ENCODE measurements around the gene CCDC167. TPM values are rescaled to one million over a fixed set of nuclear protein-coding genes. Genes with fewer than 3 reads are reported as not detected.

CCDC167 gene
- total RNA-seq, 1 donor from 2014 or later, result 38.3 TPM

DNA sequence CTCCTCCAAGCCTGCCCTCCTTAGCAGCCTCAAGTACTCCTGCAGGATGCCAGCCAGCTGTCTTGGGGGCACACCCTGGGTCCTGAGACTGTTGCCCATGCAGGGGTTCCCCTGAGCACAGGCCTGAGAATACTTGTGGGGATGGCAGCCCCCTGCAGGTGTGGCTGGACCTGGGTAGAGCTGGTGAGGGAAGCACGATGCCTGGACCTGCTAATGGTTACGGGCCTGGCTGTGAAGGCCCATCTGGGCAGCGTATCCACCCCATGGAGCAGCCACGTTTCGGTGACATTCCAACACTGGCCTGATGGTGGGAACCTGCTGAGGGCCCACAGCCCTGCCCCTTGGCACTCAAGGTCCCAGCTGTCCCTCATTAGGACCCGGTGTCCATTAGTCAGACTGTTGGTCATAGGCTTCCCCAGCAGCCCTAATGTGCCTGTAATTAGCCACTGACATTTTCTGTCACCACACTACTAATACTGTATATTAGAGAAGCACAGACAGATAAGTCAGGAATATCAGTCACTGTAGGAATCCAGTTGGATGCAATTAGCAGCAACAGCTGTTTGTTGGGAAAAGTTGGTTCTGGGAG lies 20.3 kb downstream of the CCDC167 start:
- no peak for DNase-seq (ENCODE audit: extremely low spot score, unreplicated experiment)
- Mint-ChIP-seq H3K27ac (no peak overlapping the region), H3K4me1 (ENCODE audit: unreplicated experiment) (peaks cover 21% of the 10 kb centered on the region), H3K4me3 (no peak overlapping the region), H3K27me3 (no peaks in the 10 kb centered on the region), H3K9me3 (no peaks in the 10 kb centered on the region), H3K36me3 (peaks cover 13% of the 10 kb centered on the region)
- TF ChIP-seq, protein P1, sequence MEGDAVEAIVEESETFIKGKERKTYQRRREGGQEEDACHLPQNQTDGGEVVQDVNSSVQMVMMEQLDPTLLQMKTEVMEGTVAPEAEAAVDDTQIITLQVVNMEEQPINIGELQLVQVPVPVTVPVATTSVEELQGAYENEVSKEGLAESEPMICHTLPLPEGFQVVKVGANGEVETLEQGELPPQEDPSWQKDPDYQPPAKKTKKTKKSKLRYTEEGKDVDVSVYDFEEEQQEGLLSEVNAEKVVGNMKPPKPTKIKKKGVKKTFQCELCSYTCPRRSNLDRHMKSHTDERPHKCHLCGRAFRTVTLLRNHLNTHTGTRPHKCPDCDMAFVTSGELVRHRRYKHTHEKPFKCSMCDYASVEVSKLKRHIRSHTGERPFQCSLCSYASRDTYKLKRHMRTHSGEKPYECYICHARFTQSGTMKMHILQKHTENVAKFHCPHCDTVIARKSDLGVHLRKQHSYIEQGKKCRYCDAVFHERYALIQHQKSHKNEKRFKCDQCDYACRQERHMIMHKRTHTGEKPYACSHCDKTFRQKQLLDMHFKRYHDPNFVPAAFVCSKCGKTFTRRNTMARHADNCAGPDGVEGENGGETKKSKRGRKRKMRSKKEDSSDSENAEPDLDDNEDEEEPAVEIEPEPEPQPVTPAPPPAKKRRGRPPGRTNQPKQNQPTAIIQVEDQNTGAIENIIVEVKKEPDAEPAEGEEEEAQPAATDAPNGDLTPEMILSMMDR (conservative IDR thresholded peaks at IDR 0.05), result no peak

DNA sequence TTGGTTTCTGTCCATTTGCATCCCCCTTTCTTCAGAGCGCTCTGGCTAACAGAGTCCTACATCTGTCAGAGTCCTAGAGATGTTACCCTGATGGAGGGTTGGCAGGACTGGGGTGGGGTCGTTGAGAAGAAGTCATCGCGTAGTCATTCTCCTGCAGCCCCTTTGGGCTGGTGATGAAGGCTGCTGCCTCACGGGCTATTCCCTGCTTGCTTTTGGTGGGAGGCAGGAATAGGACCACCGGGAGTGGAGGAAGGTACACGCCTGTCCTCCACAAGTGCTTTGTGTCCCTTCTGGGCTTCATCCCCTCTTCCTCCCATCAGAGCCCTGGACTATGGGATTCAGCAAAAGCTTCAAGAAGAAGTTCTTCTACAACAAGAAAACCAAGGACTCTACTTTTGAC lies 20.9 kb downstream of the CCDC167 start:
- TF ChIP-seq, protein P1 (conservative IDR thresholded peaks at IDR 0.05), result no peak
- Mint-ChIP-seq H3K36me3 (peaks cover 17% of the 10 kb centered on the region), H3K4me3 (no peak overlapping the region), H3K27ac (no peak overlapping the region), H3K9me3 (no peaks in the 10 kb centered on the region), H3K27me3 (no peaks in the 10 kb centered on the region), H3K4me1 (ENCODE audit: unreplicated experiment) (peaks cover 21% of the 10 kb centered on the region)
- no peak for DNase-seq (ENCODE audit: extremely low spot score, unreplicated experiment)

DNA sequence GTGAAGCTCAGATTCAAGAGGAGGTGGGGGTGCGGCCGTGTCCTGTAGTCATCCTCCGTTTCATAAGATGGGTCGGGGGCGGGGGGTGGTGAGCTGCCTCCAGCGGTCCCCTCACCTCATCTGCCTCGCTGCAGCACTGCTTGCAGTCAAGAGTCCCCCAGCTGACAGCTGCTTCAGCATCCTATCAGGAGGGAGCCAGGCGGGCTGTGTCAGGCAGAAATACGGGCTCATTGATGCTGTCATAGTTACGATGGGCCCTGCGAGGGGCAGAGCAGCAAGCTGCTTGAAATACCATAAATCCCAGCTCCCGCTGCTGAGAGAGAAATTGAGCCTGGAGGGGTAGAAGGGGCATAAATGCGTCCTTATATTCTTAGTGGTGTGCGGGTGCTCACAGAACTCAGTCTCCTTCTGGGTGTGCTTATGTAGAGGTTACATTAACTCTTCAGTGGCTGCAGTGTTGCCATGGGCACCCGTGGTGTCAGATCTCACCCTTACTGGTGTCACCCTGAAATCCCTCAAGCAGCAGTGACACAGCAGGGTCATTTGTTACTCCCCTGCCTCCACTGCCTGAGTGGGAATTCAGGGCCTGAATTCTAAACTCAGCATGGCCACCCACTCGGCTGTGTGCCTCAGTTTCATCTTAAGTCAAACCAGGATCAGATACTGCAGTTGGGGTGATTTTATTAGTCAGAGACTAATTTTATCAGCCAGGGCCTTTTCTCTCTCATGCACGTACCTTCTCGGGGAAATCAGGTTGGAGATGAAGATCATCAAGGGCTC lies 21.8 kb downstream of the CCDC167 start:
- H3K9me3 Mint-ChIP-seq, result no peaks in the 10 kb centered on the region
- no peak overlapping the region for H3K27ac Mint-ChIP-seq
- H3K36me3 Mint-ChIP-seq, result peaks cover 20% of the 10 kb centered on the region
- DNase-seq (ENCODE audit: extremely low spot score, unreplicated experiment), result no peak
- TF ChIP-seq, protein P1 (conservative IDR thresholded peaks at IDR 0.05), result no peak
- H3K4me3 Mint-ChIP-seq, result no peak overlapping the region
- H3K27me3 Mint-ChIP-seq, result no peaks in the 10 kb centered on the region
- H3K4me1 Mint-ChIP-seq (ENCODE audit: unreplicated experiment), result peaks cover 20% of the 10 kb centered on the region

DNA sequence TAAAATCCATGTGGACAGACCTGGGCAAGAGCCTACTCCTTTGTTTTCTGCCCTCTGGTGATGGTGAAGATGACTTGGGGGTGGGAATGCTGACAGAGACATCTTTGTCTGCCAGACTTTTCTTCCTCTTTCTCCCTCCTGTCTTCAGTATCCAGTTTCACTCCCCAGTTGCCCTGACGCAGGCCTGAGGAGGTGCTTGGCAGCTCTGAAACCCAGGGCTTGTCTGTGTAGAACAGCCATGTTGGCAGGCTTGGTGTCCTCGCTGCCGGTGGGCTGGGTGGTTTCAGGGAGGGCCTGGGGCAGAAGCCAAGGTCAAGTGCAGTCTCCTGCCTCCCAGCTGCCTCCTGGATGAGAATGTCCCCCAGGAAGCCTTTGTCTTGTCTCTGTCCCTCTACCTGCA lies 22.5 kb downstream of the CCDC167 start:
- no peak overlapping the region for H3K27ac Mint-ChIP-seq
- DNase-seq (ENCODE audit: extremely low spot score, unreplicated experiment), result no peak
- peaks cover 17% of the 10 kb centered on the region for H3K36me3 Mint-ChIP-seq
- H3K9me3 Mint-ChIP-seq, result no peaks in the 10 kb centered on the region
- no peak overlapping the region for H3K4me3 Mint-ChIP-seq
- H3K4me1 Mint-ChIP-seq (ENCODE audit: unreplicated experiment), result peaks cover 14% of the 10 kb centered on the region
- TF ChIP-seq, protein P1 (conservative IDR thresholded peaks at IDR 0.05), result no peak
- no peaks in the 10 kb centered on the region for H3K27me3 Mint-ChIP-seq

DNA sequence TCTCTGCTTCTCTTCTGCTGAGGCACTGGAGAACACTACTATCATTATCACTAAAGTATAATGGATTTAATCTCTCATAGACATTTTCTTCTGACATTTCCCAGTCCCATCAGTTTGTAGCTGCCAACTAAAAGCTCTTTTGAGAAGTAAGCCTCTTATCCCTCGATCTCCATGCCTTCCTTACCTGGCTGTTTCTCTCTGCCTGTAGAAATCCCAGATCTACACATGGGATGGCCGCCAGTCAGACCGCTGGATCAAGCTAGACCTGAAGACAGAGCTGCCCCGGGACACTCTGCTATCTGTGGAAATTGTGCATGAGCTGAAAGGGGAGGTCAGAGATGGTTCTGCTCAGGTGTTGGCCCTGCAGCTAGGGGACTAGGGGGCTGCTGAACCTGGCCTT lies 25.4 kb downstream of the CCDC167 start:
- TF ChIP-seq, protein P1 (conservative IDR thresholded peaks at IDR 0.05), result no peak
- Mint-ChIP-seq H3K4me1 (ENCODE audit: unreplicated experiment) (peaks cover 3% of the 10 kb centered on the region), H3K4me3 (no peak overlapping the region), H3K9me3 (no peaks in the 10 kb centered on the region), H3K27ac (no peak overlapping the region), H3K27me3 (no peaks in the 10 kb centered on the region), H3K36me3 (peaks cover 36% of the 10 kb centered on the region)
- no peak for DNase-seq (ENCODE audit: extremely low spot score, unreplicated experiment)

Data from type B pancreatic cell (in vitro differentiated cells).